ENCODE measurements around the gene FMNL2.

DNA sequence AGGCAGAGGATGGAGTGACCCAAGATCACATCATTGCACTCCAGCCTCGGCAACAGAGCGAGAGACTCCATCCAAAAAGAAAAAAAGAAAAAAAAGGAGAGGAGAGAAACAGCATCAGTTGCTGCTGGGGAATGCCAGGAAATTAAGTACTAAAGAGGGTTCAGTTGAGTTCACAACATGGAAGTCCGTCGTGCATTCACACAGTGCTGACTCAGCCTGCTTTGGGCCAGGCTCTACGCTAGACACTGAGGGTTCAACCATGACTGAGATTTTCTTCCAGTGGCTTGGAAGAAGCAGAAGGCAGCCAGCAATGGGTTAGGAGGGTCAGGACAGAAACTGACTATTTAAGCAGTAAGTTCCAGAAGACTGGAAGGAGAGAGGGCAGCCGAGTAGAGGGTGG is 108.8 kb downstream of the FMNL2 start:
- TF ChIP-seq, protein P1, sequence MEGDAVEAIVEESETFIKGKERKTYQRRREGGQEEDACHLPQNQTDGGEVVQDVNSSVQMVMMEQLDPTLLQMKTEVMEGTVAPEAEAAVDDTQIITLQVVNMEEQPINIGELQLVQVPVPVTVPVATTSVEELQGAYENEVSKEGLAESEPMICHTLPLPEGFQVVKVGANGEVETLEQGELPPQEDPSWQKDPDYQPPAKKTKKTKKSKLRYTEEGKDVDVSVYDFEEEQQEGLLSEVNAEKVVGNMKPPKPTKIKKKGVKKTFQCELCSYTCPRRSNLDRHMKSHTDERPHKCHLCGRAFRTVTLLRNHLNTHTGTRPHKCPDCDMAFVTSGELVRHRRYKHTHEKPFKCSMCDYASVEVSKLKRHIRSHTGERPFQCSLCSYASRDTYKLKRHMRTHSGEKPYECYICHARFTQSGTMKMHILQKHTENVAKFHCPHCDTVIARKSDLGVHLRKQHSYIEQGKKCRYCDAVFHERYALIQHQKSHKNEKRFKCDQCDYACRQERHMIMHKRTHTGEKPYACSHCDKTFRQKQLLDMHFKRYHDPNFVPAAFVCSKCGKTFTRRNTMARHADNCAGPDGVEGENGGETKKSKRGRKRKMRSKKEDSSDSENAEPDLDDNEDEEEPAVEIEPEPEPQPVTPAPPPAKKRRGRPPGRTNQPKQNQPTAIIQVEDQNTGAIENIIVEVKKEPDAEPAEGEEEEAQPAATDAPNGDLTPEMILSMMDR (IDR thresholded peaks at IDR 0.05; ENCODE audit: insufficient read depth, low read depth, low read length): no peak
- TF ChIP-seq EZH2 (IDR thresholded peaks at IDR 0.05; ENCODE audit: insufficient read depth, low read length): no peak

Data from astrocyte (in vitro differentiated cells and primary cell).